Thyroid gland (tissue), 4 donors: ENCODE results near the gene RHBDL1. TPM values are rescaled to one million over a fixed set of nuclear protein-coding genes. Genes with fewer than 3 reads are reported as not detected.

Experiments used
- DNase-seq, 2 donors: peaks; one replicate each; pipeline ENCODE4 v3.0.0-alpha.2; 2019
- H3K27ac ChIP-seq, 3 donors: fragments of 200-600 bp; sonication (generic); 1 replicate in 2 of 3; 2 replicates in 1 of 3; pipeline ENCODE4 v1.5.1; 2016 to 2019; ENCODE audit warnings: mild to moderate bottlenecking in 1 of 3, moderate library complexity in 1 of 3
- H3K27me3 ChIP-seq: fragments of 200-600 bp; sonication (generic); one replicate; pipeline ENCODE4 v1.5.1; 2019
- H3K36me3 ChIP-seq, 2 donors: fragments of 200-600 bp; sonication (generic); one replicate each; pipeline ENCODE4 v1.5.1; 2016 to 2019
- H3K4me1 ChIP-seq, 2 donors: fragments of 200-600 bp; sonication (generic); one replicate each; pipeline ENCODE4 v1.5.1; 2017 to 2019
- H3K4me3 ChIP-seq, 3 donors: fragments of 200-600 bp; sonication (generic); replicated peaks in 1 of 3; 1 replicate in 2 of 3; 2 replicates in 1 of 3; pipeline ENCODE4 v1.5.1; 2016; ENCODE audit warnings: mild to moderate bottlenecking in 1 of 3
- H3K9me3 ChIP-seq: fragments of 200-600 bp; sonication (generic); one replicate; pipeline ENCODE4 v1.5.1; 2017
- POLR2A ChIP-seq, 2 donors: fragments of 450-650 bp; IDR thresholded peaks; one replicate each; pipeline ENCODE4 v1.6.1; 2017; ENCODE audit warnings: antibody characterized with exemption in 2 of 2, mild to moderate bottlenecking in 2 of 2, moderate library complexity in 1 of 2
- WGBS, 2 donors: methylation state at CpG; one replicate each; pipeline ENCODE4 v1.1.5; 2017; 5-methylcytosine and 5-hydroxymethylcytosine counted together
- intact Hi-C: fragments of 100-400 bp; cut with DNase I; formaldehyde crosslinking; loops from one replicate; pipeline ENCODE4 v1.15.1; 2023
- total RNA-seq, 4 donors: library from RNA; depleted of rRNA; stranded (reverse); fragments of >200 nt; gene quantifications; one replicate each; pipeline ENCODE4 v1.2.3, GENCODE V29; 2016
- TF ChIP-seq, protein P1 (sequence below), 6 experiments: fragments of 200-600 bp in 3 of 6; fragments of 450-650 bp in 3 of 6; sonication (generic) in 3 of 6; IDR thresholded peaks; one replicate each; pipeline ENCODE4 v1.5.1; 2016 to 2019; ENCODE audit warnings: antibody characterized with exemption in 6 of 6, mild to moderate bottlenecking in 2 of 6, inconsistent platforms in 1 of 6, moderate library complexity in 1 of 6

The RHBDL1 gene
- total RNA-seq, 4 donors from 2014 or later = 0.27 to 0.63 (median 0.56) TPM; not detected in 1

- Histone ChIP-seq H3K4me1 (peaks cover 8 to 14% of the 10 kb centered on the region in 2 donors), H3K27ac (peak within 1 kb of the TSS; percentile 70 to 80 (median 72)), H3K36me3 (peaks cover 31 to 37% of the 10 kb centered on the region in 2 donors), H3K27me3 (no peaks in the 10 kb centered on the region), H3K4me3 (peak within 1 kb of the TSS; percentile 72 to 94 (median 75)), H3K9me3 (no peaks in the 10 kb centered on the region)
- TF ChIP-seq, protein P1, sequence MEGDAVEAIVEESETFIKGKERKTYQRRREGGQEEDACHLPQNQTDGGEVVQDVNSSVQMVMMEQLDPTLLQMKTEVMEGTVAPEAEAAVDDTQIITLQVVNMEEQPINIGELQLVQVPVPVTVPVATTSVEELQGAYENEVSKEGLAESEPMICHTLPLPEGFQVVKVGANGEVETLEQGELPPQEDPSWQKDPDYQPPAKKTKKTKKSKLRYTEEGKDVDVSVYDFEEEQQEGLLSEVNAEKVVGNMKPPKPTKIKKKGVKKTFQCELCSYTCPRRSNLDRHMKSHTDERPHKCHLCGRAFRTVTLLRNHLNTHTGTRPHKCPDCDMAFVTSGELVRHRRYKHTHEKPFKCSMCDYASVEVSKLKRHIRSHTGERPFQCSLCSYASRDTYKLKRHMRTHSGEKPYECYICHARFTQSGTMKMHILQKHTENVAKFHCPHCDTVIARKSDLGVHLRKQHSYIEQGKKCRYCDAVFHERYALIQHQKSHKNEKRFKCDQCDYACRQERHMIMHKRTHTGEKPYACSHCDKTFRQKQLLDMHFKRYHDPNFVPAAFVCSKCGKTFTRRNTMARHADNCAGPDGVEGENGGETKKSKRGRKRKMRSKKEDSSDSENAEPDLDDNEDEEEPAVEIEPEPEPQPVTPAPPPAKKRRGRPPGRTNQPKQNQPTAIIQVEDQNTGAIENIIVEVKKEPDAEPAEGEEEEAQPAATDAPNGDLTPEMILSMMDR (IDR thresholded peaks at IDR 0.05) = peak; percentile 40 to 97 (median 88)
- TF ChIP-seq POLR2A (IDR thresholded peaks at IDR 0.05) = peak in 1 of 2 donors; percentile 65
- 0 to 1% methylated on average over 2 to 24 of the region's 78 CpGs for WGBS, 2 donors
- DNase-seq = peak; percentile 92 to 93
- intact Hi-C loops = no loop called here
These were observed 7.5 kb upstream of the RHBDL1 start, which contains the start of gene RHOT2 for GRCh38 chr16:667780-668518. RHOT2 (plus strand) TSS chr16:668132; CDS start chr16:668200, 68 bp downstream.

DNA sequence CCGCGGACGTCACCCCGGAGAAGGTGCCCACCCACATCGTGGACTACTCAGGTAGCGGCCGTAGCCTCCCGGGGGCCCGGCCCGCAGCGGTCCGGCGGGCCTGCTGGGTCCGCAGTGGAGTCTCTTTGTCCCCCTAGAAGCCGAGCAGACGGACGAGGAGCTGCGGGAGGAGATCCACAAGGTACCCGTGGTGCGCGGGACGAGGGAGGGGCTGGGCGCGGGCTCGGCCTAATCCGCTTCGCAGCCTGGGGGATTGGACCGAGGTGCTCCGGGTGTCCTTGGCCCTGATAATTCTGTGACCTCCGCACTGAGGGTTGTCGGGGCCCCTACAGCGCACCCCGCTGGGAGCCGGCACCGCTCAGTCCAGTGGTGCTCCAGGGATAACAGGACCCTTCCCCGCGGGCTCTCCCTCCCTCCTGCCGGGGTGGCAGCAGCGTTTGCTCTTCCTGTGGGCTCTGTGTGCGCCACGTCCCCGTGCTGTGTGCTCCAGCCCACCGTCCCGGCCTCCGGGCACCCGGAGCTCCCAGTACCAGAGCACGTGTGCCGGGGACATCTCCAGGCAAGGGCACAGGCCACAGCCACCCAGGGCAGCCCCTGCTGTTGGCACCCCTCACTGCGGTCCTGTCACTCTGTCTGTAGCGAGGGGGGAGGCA, 6.8 kb upstream of the RHBDL1 start:
- Histone ChIP-seq H3K9me3 (no peaks in the 10 kb centered on the region), H3K4me3 (peak overlapping the region; percentile 72 to 94 (median 75)), H3K27ac (peak overlapping the region; percentile 70 to 80 (median 72)), H3K27me3 (no peaks in the 10 kb centered on the region), H3K4me1 (peaks cover 8 to 14% of the 10 kb centered on the region in 2 donors), H3K36me3 (peaks cover 33 to 43% of the 10 kb centered on the region in 2 donors)
- TF ChIP-seq POLR2A (IDR thresholded peaks at IDR 0.05) = no peak
- TF ChIP-seq, protein P1 (IDR thresholded peaks at IDR 0.05) = no peak
- DNase-seq = no peak
- WGBS, 2 donors = 5% methylated on average over 12 of the region's 50 CpGs; no CpG with 5 or more reads in 1 of the 2 donors
- intact Hi-C loops = no loop called here

DNA sequence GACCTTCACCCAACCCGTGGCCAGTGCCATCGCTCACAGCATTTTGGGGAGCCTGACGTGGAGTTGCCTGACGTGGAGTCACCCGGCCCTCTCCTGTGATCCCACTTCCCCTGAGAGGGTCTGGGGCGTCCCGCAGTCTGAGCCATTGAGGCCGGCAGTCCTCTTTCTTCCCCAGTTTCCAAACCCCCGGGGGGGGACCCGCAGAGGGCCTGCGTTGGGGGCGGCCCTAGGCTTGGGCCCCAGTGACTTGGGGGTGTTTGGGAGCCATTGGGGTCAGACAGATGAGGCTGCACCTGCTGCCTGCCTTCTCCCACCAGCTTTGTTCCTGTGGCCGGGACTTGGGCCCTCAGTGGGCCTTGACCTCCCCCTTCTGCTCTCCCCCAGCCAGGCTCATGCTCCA, 5.8 kb upstream of the RHBDL1 start:
- Histone ChIP-seq H3K4me1 (peaks cover 8 to 14% of the 10 kb centered on the region in 2 donors), H3K4me3 (no peak overlapping the region), H3K36me3 (peaks cover 33 to 44% of the 10 kb centered on the region in 2 donors), H3K27ac (no peak overlapping the region), H3K27me3 (no peaks in the 10 kb centered on the region), H3K9me3 (no peaks in the 10 kb centered on the region)
- no peak for TF ChIP-seq POLR2A (IDR thresholded peaks at IDR 0.05)
- TF ChIP-seq, protein P1 (IDR thresholded peaks at IDR 0.05) = no peak
- 97 to 100% methylated on average over 2 to 8 of the region's 13 CpGs for WGBS, 2 donors
- no peak for DNase-seq
- intact Hi-C loops = no loop called here

GRCh38 chr16:670485-671352, 4.8 kb upstream of the RHBDL1 start:
- Histone ChIP-seq H3K4me3 (no peak overlapping the region), H3K27me3 (no peaks in the 10 kb centered on the region), H3K27ac (no peak overlapping the region), H3K4me1 (peaks cover 12 to 24% of the 10 kb centered on the region in 2 donors), H3K9me3 (no peaks in the 10 kb centered on the region), H3K36me3 (peaks cover 33 to 44% of the 10 kb centered on the region in 2 donors)
- no peak for DNase-seq
- TF ChIP-seq, protein P1 (IDR thresholded peaks at IDR 0.05) = no peak
- no peak for TF ChIP-seq POLR2A (IDR thresholded peaks at IDR 0.05)
- WGBS, 2 donors = 72 to 94% methylated on average over 7 to 30 of the region's 52 CpGs
- intact Hi-C loops = no loop called here
